Keratinocyte (primary cell): ENCODE data around the gene MAP1LC3B2. TPM values are rescaled to one million over a fixed set of nuclear protein-coding genes. Genes with fewer than 3 reads are reported as not detected.
A peak's percentile ranks its signal among the peaks of the same experiment; 100 is the strongest.

Experiments
- DNase-seq: peaks from one replicate; pipeline ENCODE4 v3.0.0-alpha.2; 2011; ENCODE audit warnings: low read depth, missing footprints, low spot score
- FAIRE-seq: peaks from 2 replicates; lab custom pipeline; 2011; peaks lifted over from hg19 to GRCh38; lab: Jason Lieb, UNC
- H2AFZ ChIP-seq: 2 replicates; pipeline ENCODE4 v1.6.0; 2012; ENCODE audit warnings: low read length, control low read depth, inconsistent platforms; ENCODE audit not compliant: control insufficient read depth
- H3K27ac ChIP-seq: 2 replicates; pipeline ENCODE4 v1.5.1; 2011; ENCODE audit warnings: low read length; ENCODE audit not compliant: control insufficient read depth, insufficient read depth
- H3K27me3 ChIP-seq: 3 replicates; pipeline ENCODE4 v1.6.0; 2011; ENCODE audit warnings: low read length; ENCODE audit not compliant: control insufficient read depth, insufficient read depth; ENCODE audit errors: extremely low read depth
- H3K36me3 ChIP-seq, 2 experiments: 2 replicates in 1 of 2; 3 replicates in 1 of 2; pipeline ENCODE4 v1.5.1; 2011; ENCODE audit warnings: low read length in 2 of 2, mild to moderate bottlenecking in 1 of 2; ENCODE audit not compliant: control insufficient read depth in 2 of 2, insufficient read depth in 2 of 2; ENCODE audit errors: extremely low read depth in 1 of 2
- H3K4me1 ChIP-seq: 3 replicates; pipeline ENCODE4 v1.5.1; 2011; ENCODE audit warnings: low read length; ENCODE audit not compliant: control insufficient read depth, insufficient read depth; ENCODE audit errors: extremely low read depth
- H3K4me2 ChIP-seq: 3 replicates; pipeline ENCODE4 v1.6.0; 2011; ENCODE audit warnings: low read depth, low read length; ENCODE audit not compliant: control insufficient read depth, insufficient read depth; ENCODE audit errors: extremely low read depth
- H3K4me3 ChIP-seq, 3 experiments: fragments of 200-600 bp in 1 of 3; sonication (generic) in 1 of 3; 2 replicates in 2 of 3; 3 replicates in 1 of 3; pipeline ENCODE4 v1.5.1; 2011 to 2016; ENCODE audit warnings: low read length in 3 of 3, mild to moderate bottlenecking in 3 of 3, control low read depth in 2 of 3, inconsistent platforms in 1 of 3, low read depth in 1 of 3, mixed read lengths in 1 of 3, mixed run types in 1 of 3, moderate library complexity in 1 of 3; ENCODE audit not compliant: control insufficient read depth in 2 of 3, insufficient read depth in 2 of 3; ENCODE audit errors: extremely low read depth in 1 of 3
- H3K79me2 ChIP-seq: 2 replicates; pipeline ENCODE4 v1.6.0; 2012; ENCODE audit warnings: low read length; ENCODE audit not compliant: control insufficient read depth, insufficient read depth
- H3K9ac ChIP-seq: 3 replicates; pipeline ENCODE4 v1.6.0; 2011; ENCODE audit warnings: low read length; ENCODE audit not compliant: control insufficient read depth, insufficient read depth; ENCODE audit errors: extremely low read depth
- H3K9me1 ChIP-seq: 3 replicates; pipeline ENCODE4 v1.6.0; 2011; ENCODE audit warnings: low read length; ENCODE audit not compliant: control insufficient read depth, insufficient read depth; ENCODE audit errors: extremely low read depth
- H3K9me3 ChIP-seq: 2 replicates; pipeline ENCODE4 v1.5.1; 2012; ENCODE audit warnings: low read depth, low read length; ENCODE audit not compliant: control insufficient read depth
- H4K20me1 ChIP-seq: 3 replicates; pipeline ENCODE4 v1.6.0; 2011; ENCODE audit warnings: low read length; ENCODE audit not compliant: control insufficient read depth, insufficient read depth; ENCODE audit errors: extremely low read depth
- EZH2 ChIP-seq: IDR thresholded peaks from one replicate; pipeline ENCODE4 v1.6.1; 2012; ENCODE audit warnings: inconsistent platforms, mild to moderate bottlenecking, low read length, moderate library complexity
- dilution Hi-C: fragments of 300-500 bp; cut with MboI; formaldehyde crosslinking; loops from one replicate; pipeline ENCODE4 v1.7.0; 2020; ENCODE audit warnings: low sequenced_read_pairs; ENCODE audit not compliant: extremely low pct_ligation_motif_present
- polyA plus RNA-seq, 5 experiments: library from polyadenylated mRNA; depleted of rRNA in 3 of 5; stranded (reverse) in 3 of 5; stranded (forward) in 1 of 5; unstranded in 1 of 5; fragments of >200 nt; gene quantifications; 1 replicate in 1 of 5; 2 replicates in 3 of 5; 3 replicates in 1 of 5; pipeline versions ENCODE4 v1.2.1 to v1.2.3, GENCODE V29; 2011 to 2012; ENCODE audit warnings: missing spikeins in 2 of 5, low read depth in 1 of 5, low replicate concordance in 1 of 5
- TF ChIP-seq, protein P1 (sequence below), 3 experiments: IDR thresholded peaks in 1 of 3; conservative IDR thresholded peaks in 1 of 3; optimal IDR thresholded peaks in 1 of 3; 2 replicates in 2 of 3; 3 replicates in 1 of 3; pipeline versions ENCODE3 to v1.5.1; 2011; ENCODE audit warnings: low read length in 3 of 3, mild to moderate bottlenecking in 3 of 3, moderate library complexity in 2 of 3, control low read depth in 1 of 3, inconsistent platforms in 1 of 3; ENCODE audit not compliant: insufficient read depth in 2 of 3; ENCODE audit errors: extremely low read depth in 1 of 3

MAP1LC3B2 gene
- polyA plus RNA-seq, 1 donor (not counting 4 experiments of a cell fraction or from before 2014, with no cell fraction given) = 6.0 TPM

- Histone ChIP-seq H3K36me3 (peaks cover 0 to 3% of the 10 kb centered on the region in 2 experiments), H3K79me2 (no peaks in the 10 kb centered on the region), H2AFZ (no peak overlapping the region), H3K9me3 (no peaks in the 10 kb centered on the region), H3K9me1 (no peaks in the 10 kb centered on the region), H4K20me1 (no peaks in the 10 kb centered on the region), H3K4me2 (peak overlapping the region; percentile 50), H3K4me3 (peak overlapping the region in 1 of 3 experiments; percentile 5), H3K4me1 (peaks cover 30% of the 10 kb centered on the region), H3K27me3 (no peaks in the 10 kb centered on the region), H3K9ac (no peak overlapping the region), H3K27ac (peak overlapping the region; percentile 34)
- TF ChIP-seq EZH2 = no peak
- TF ChIP-seq, protein P1, sequence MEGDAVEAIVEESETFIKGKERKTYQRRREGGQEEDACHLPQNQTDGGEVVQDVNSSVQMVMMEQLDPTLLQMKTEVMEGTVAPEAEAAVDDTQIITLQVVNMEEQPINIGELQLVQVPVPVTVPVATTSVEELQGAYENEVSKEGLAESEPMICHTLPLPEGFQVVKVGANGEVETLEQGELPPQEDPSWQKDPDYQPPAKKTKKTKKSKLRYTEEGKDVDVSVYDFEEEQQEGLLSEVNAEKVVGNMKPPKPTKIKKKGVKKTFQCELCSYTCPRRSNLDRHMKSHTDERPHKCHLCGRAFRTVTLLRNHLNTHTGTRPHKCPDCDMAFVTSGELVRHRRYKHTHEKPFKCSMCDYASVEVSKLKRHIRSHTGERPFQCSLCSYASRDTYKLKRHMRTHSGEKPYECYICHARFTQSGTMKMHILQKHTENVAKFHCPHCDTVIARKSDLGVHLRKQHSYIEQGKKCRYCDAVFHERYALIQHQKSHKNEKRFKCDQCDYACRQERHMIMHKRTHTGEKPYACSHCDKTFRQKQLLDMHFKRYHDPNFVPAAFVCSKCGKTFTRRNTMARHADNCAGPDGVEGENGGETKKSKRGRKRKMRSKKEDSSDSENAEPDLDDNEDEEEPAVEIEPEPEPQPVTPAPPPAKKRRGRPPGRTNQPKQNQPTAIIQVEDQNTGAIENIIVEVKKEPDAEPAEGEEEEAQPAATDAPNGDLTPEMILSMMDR (optimal IDR thresholded peaks at IDR 0.05 in 1 of 3, IDR thresholded peaks at IDR 0.05 in 1 of 3, conservative IDR thresholded peaks at IDR 0.05 in 1 of 3; ENCODE audit: extremely low read depth in 1 of 3, insufficient read depth in 2 of 3, low read length in 3 of 3) = no peak
- peak; percentile 79 for FAIRE-seq
- DNase-seq = no peak
- dilution Hi-C loops = no loop called here
Measured at GRCh38 chr12:116539361-116539771, 19.8 kb upstream of the MAP1LC3B2 start.

DNA sequence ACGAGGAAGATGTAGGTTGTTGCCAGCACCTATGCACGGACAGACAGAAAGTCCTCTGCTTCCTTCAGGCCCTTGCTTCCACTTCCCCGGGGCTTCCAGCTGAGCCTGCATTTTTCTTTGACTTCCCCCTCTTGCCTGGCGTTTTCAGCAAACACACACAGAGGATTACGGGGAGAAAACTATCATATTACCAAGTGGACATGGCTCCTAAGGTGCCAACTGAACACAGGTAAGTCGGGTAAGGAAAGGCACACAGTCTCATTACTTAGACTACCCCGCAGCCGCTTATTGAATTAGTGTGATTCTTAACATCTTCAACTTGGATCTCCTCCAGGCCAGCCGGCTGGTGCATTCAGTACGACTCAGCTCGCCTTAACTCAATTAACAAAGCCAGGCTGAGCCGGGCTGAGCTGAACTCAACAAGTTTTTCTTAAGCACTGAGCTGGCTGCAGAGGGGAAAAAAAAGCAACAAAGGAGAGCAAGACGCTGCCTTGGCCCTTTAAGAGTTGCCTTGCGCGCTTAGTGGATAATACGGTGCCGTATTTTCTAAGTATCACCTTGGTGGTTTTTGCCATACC lies 19.2 kb upstream of the MAP1LC3B2 start:
- H4K20me1 ChIP-seq = no peaks in the 10 kb centered on the region
- FAIRE-seq = peak; percentile 13
- no peak for DNase-seq
- dilution Hi-C loops = no loop called here
- no peaks in the 10 kb centered on the region for H3K27me3 ChIP-seq
- H3K9me3 ChIP-seq = no peaks in the 10 kb centered on the region
- H3K4me3 ChIP-seq = peak overlapping the region in 1 of 3 experiments; percentile 5
- TF ChIP-seq, protein P1 (optimal IDR thresholded peaks at IDR 0.05 in 1 of 3, IDR thresholded peaks at IDR 0.05 in 1 of 3, conservative IDR thresholded peaks at IDR 0.05 in 1 of 3; ENCODE audit: extremely low read depth in 1 of 3, insufficient read depth in 2 of 3, low read length in 3 of 3) = no peak
- no peak for TF ChIP-seq EZH2
- peak overlapping the region; percentile 34 for H3K27ac ChIP-seq
- peak overlapping the region; percentile 50 for H3K4me2 ChIP-seq
- H3K79me2 ChIP-seq = no peaks in the 10 kb centered on the region
- H3K36me3 ChIP-seq = peaks cover 0 to 3% of the 10 kb centered on the region in 2 experiments
- no peak overlapping the region for H2AFZ ChIP-seq
- H3K4me1 ChIP-seq = peaks cover 28% of the 10 kb centered on the region
- peak overlapping the region; percentile 31 for H3K9ac ChIP-seq
- H3K9me1 ChIP-seq = no peaks in the 10 kb centered on the region
